Fibroblast of lung (primary cell): ENCODE data around the gene STK35. TPM values are rescaled to one million over a fixed set of nuclear protein-coding genes. Genes with fewer than 3 reads are reported as not detected.

Experiments
- DNase-seq, 2 donors: peaks; one replicate each; pipeline versions ENCODE4 v3.0.0 to v3.0.0-alpha.2; 2010; ENCODE audit warnings: low read depth in 2 of 2
- H2AFZ ChIP-seq: 2 replicates; pipeline ENCODE4 v1.5.1; 2012; ENCODE audit warnings: low read length, control low read depth, inconsistent platforms
- H3K27ac ChIP-seq: 2 replicates; pipeline ENCODE4 v1.5.1; 2011; ENCODE audit warnings: low read length, control low read depth; ENCODE audit not compliant: insufficient read depth
- H3K27me3 ChIP-seq: 2 replicates; pipeline ENCODE4 v1.5.1; 2011; ENCODE audit warnings: mild to moderate bottlenecking, low read length; ENCODE audit not compliant: control insufficient read depth, insufficient read depth
- H3K36me3 ChIP-seq: 2 replicates; pipeline ENCODE4 v1.5.1; 2011; ENCODE audit warnings: low read length; ENCODE audit not compliant: control insufficient read depth, insufficient read depth
- H3K4me1 ChIP-seq: 2 replicates; pipeline ENCODE4 v1.5.1; 2011; ENCODE audit warnings: low read length; ENCODE audit not compliant: control insufficient read depth, insufficient read depth; ENCODE audit errors: extremely low read depth
- H3K4me2 ChIP-seq: 2 replicates; pipeline ENCODE4 v1.5.1; 2011; ENCODE audit warnings: low read length, control low read depth; ENCODE audit not compliant: insufficient read depth; ENCODE audit errors: extremely low read depth
- H3K4me3 ChIP-seq, 4 experiments: fragments of 200-600 bp in 1 of 4; sonication (generic) in 1 of 4; replicated peaks in 1 of 4; 2 replicates each; pipeline ENCODE4 v1.5.1; 2011 to 2016; ENCODE audit warnings: low read length in 4 of 4, low read depth in 3 of 4, mild to moderate bottlenecking in 3 of 4, control low read depth in 2 of 4, inconsistent platforms in 1 of 4, mixed read lengths in 1 of 4; ENCODE audit not compliant: insufficient read depth in 1 of 4; ENCODE audit errors: control extremely low read depth in 1 of 4
- H3K79me2 ChIP-seq: 2 replicates; pipeline ENCODE4 v1.5.1; 2012; ENCODE audit warnings: mild to moderate bottlenecking, low read length, inconsistent platforms; ENCODE audit not compliant: control insufficient read depth, insufficient read depth
- H3K9ac ChIP-seq: 2 replicates; pipeline ENCODE4 v1.5.1; 2011; ENCODE audit warnings: mild to moderate bottlenecking, low read length, control low read depth; ENCODE audit not compliant: insufficient read depth
- H3K9me3 ChIP-seq: 2 replicates; pipeline ENCODE4 v1.5.1; 2012; ENCODE audit warnings: low read depth, low read length; ENCODE audit not compliant: control insufficient read depth, insufficient read depth
- H4K20me1 ChIP-seq: 2 replicates; pipeline ENCODE4 v1.5.1; 2011; ENCODE audit warnings: low read length; ENCODE audit not compliant: control insufficient read depth, insufficient read depth; ENCODE audit errors: extremely low read depth
- CTCF ChIP-seq, 2 donors: IDR thresholded peaks in 1 of 2; conservative IDR thresholded peaks in 1 of 2; 1 replicate in 1 of 2; 2 replicates in 1 of 2; pipeline ENCODE4 v1.5.1; 2011 to 2012; ENCODE audit warnings: low read length in 2 of 2, control low read depth in 1 of 2, inconsistent platforms in 1 of 2, low read depth in 1 of 2, mild to moderate bottlenecking in 1 of 2
- EZH2 ChIP-seq: IDR thresholded peaks from 2 replicates; pipeline ENCODE4 v1.5.1; 2012; ENCODE audit warnings: low read length, control low read depth, mild to moderate bottlenecking; ENCODE audit errors: missing control alignments
- polyA plus RNA-seq, 2 donors: library from polyadenylated mRNA; depleted of rRNA in 1 of 2; stranded (reverse) in 1 of 2; unstranded in 1 of 2; fragments of >200 nt; gene quantifications; 2 replicates each; pipeline ENCODE4 v1.2.1, GENCODE V29; 2011 to 2012; ENCODE audit warnings: missing spikeins in 1 of 2
- total RNA-seq: library from RNA; depleted of rRNA; stranded (reverse); fragments of >200 nt; gene quantifications from 2 replicates; pipeline ENCODE4 v1.2.1, GENCODE V29; 2014

Gene STK35
- total and polyA plus RNA-seq, 2 donors (not counting 1 experiment from before 2014, with no cell fraction given), result 8.5 to 14.4 TPM

- Histone ChIP-seq H4K20me1 (no peaks in the 10 kb centered on the region), H3K27me3 (no peaks in the 10 kb centered on the region), H3K4me1 (peaks cover 15% of the 10 kb centered on the region), H3K27ac (peak overlapping the region; percentile 17), H3K4me2 (peak overlapping the region; percentile 40), H3K4me3 (no peak overlapping the region), H3K9me3 (no peaks in the 10 kb centered on the region), H3K36me3 (no peaks in the 10 kb centered on the region), H3K79me2 (no peaks in the 10 kb centered on the region), H3K9ac (no peak overlapping the region), H2AFZ (no peak overlapping the region)
- TF ChIP-seq CTCF (conservative IDR thresholded peaks at IDR 0.05 in 1 of 2, IDR thresholded peaks at IDR 0.05 in 1 of 2; ENCODE audit: low read depth in 1 of 2, low read length in 2 of 2) (no peak), EZH2 (no peak)
- peak; percentile 59 to 74 for DNase-seq
Observed at GRCh38 chr20:2151858-2152281, 50.2 kb downstream of the STK35 start.

GRCh38 chr20:2152317-2152716, 50.7 kb downstream of the STK35 start:
- DNase-seq, result no peak
- no peaks in the 10 kb centered on the region for H4K20me1 ChIP-seq
- no peak overlapping the region for H3K9ac ChIP-seq
- no peaks in the 10 kb centered on the region for H3K79me2 ChIP-seq
- H3K36me3 ChIP-seq, result no peaks in the 10 kb centered on the region
- H2AFZ ChIP-seq, result no peak overlapping the region
- H3K27me3 ChIP-seq, result no peaks in the 10 kb centered on the region
- H3K4me1 ChIP-seq, result peaks cover 15% of the 10 kb centered on the region
- peak overlapping the region; percentile 17 for H3K27ac ChIP-seq
- TF ChIP-seq CTCF (conservative IDR thresholded peaks at IDR 0.05 in 1 of 2, IDR thresholded peaks at IDR 0.05 in 1 of 2; ENCODE audit: low read depth in 1 of 2, low read length in 2 of 2), result no peak
- no peak for TF ChIP-seq EZH2
- H3K9me3 ChIP-seq, result no peaks in the 10 kb centered on the region
- H3K4me2 ChIP-seq, result peak overlapping the region; percentile 40
- H3K4me3 ChIP-seq, result no peak overlapping the region

- Histone ChIP-seq H3K27me3 (no peaks in the 10 kb centered on the region), H2AFZ (no peak overlapping the region), H3K9me3 (no peaks in the 10 kb centered on the region), H3K36me3 (no peaks in the 10 kb centered on the region), H3K9ac (no peak overlapping the region), H3K79me2 (no peaks in the 10 kb centered on the region), H3K4me2 (no peak overlapping the region), H3K4me1 (peaks cover 15% of the 10 kb centered on the region), H3K27ac (no peak overlapping the region), H4K20me1 (no peaks in the 10 kb centered on the region), H3K4me3 (no peak overlapping the region)
- DNase-seq, result no peak
- TF ChIP-seq CTCF (conservative IDR thresholded peaks at IDR 0.05 in 1 of 2, IDR thresholded peaks at IDR 0.05 in 1 of 2; ENCODE audit: low read depth in 1 of 2, low read length in 2 of 2), result no peak
- no peak for TF ChIP-seq EZH2
Observed at GRCh38 chr20:2153326-2153725, 51.7 kb downstream of the STK35 start.
